Endothelial cell (in vitro differentiated cells): ENCODE data around the gene STMP1. TPM values are rescaled to one million over a fixed set of nuclear protein-coding genes. Genes with fewer than 3 reads are reported as not detected.
A peak's percentile ranks its signal among the peaks of the same experiment; 100 is the strongest.
"Not testable (repeated sequence)": the region's sequence is repeated elsewhere in the genome, so short reads cannot be mapped to it uniquely, and the experiment has no call there.

Experiments
- DNase-seq: peaks from one replicate; pipeline ENCODE4 v3.0.0; 2021; ENCODE audit warnings: low spot score
- H3K27ac Mint-ChIP-seq: one replicate; pipeline ENCODE4 v1.8.0; 2021; ENCODE audit warnings: mixed read lengths, inconsistent platforms; ENCODE audit not compliant: unreplicated experiment
- H3K27me3 Mint-ChIP-seq: one replicate; pipeline ENCODE4 v1.8.0; 2021; ENCODE audit warnings: mild to moderate bottlenecking, moderate library complexity, mixed read lengths, inconsistent platforms; ENCODE audit not compliant: unreplicated experiment
- H3K36me3 Mint-ChIP-seq: one replicate; pipeline ENCODE4 v1.8.0; 2021; ENCODE audit warnings: mild to moderate bottlenecking, low read depth, mixed read lengths, inconsistent platforms; ENCODE audit not compliant: unreplicated experiment
- H3K4me1 Mint-ChIP-seq: one replicate; pipeline ENCODE4 v1.8.0; 2021; ENCODE audit warnings: mild to moderate bottlenecking, mixed read lengths, inconsistent platforms; ENCODE audit not compliant: unreplicated experiment
- H3K4me3 Mint-ChIP-seq: one replicate; pipeline ENCODE4 v1.8.0; 2021; ENCODE audit warnings: mild to moderate bottlenecking, mixed read lengths, inconsistent platforms; ENCODE audit not compliant: unreplicated experiment
- H3K9me3 Mint-ChIP-seq: one replicate; pipeline ENCODE4 v1.8.0; 2021; ENCODE audit warnings: mixed read lengths, inconsistent platforms; ENCODE audit not compliant: unreplicated experiment
- CTCF ChIP-seq: fragments of 200-600 bp; sonication (generic); IDR thresholded peaks from one replicate; pipeline ENCODE4 v1.5.0; 2021; ENCODE audit warnings: antibody characterized with exemption; ENCODE audit not compliant: unreplicated experiment
- total RNA-seq: library from RNA; stranded (reverse); fragmentation: NEBNext Ultra II Directional; extraction: Animal tissue kit (Norgen Biotek cat#: 25700); gene quantifications from one replicate; pipeline ENCODE4 v1.2.1, GENCODE V29; 2021; ENCODE audit not compliant: unreplicated experiment

The STMP1 gene
- total RNA-seq, 1 donor from 2014 or later: 27.5 TPM

- no peaks in the 10 kb centered on the region for H3K4me1 Mint-ChIP-seq
- H3K27me3 Mint-ChIP-seq: no peaks in the 10 kb centered on the region
- no peak overlapping the region for H3K27ac Mint-ChIP-seq
- H3K36me3 Mint-ChIP-seq: peaks cover 6% of the 10 kb centered on the region
- DNase-seq: peak; percentile 27
- H3K4me3 Mint-ChIP-seq: no peak overlapping the region
- no peaks in the 10 kb centered on the region for H3K9me3 Mint-ChIP-seq
- peak; percentile 87 for TF ChIP-seq CTCF
Observed at GRCh38 chr7:135620980-135621850, 41.1 kb upstream of the STMP1 start.

- no peak for DNase-seq
- TF ChIP-seq CTCF: no peak
- H3K4me1 Mint-ChIP-seq: no peaks in the 10 kb centered on the region
- H3K27me3 Mint-ChIP-seq: no peaks in the 10 kb centered on the region
- no peaks in the 10 kb centered on the region for H3K9me3 Mint-ChIP-seq
- H3K36me3 Mint-ChIP-seq: peaks cover 12% of the 10 kb centered on the region
- no peak overlapping the region for H3K4me3 Mint-ChIP-seq
- no peak overlapping the region for H3K27ac Mint-ChIP-seq
Observed at GRCh38 chr7:135634191-135634878, 28.0 kb upstream of the STMP1 start.

- peaks cover 20% of the 10 kb centered on the region for H3K36me3 Mint-ChIP-seq
- not testable (repeated sequence) for H3K27ac Mint-ChIP-seq
Observed at GRCh38 chr7:135639690-135640089, 22.6 kb upstream of the STMP1 start.

GRCh38 chr7:135644154-135644553, 18.2 kb upstream of the STMP1 start:
- Mint-ChIP-seq H3K9me3 (no peaks in the 10 kb centered on the region), H3K36me3 (peaks cover 26% of the 10 kb centered on the region), H3K27ac (no peak overlapping the region), H3K4me3 (no peak overlapping the region), H3K4me1 (peaks cover 13% of the 10 kb centered on the region), H3K27me3 (no peaks in the 10 kb centered on the region)
- no peak for DNase-seq
- no peak for TF ChIP-seq CTCF

More at GRCh38 chr7:135639690-135640089, 22.6 kb upstream of the STMP1 start:
- H3K9me3 Mint-ChIP-seq, H3K27me3 Mint-ChIP-seq, H3K4me1 Mint-ChIP-seq, H3K4me3 Mint-ChIP-seq, DNase-seq: not testable (repeated sequence)

GRCh38 chr7:135644729-135645128, 17.6 kb upstream of the STMP1 start:
- TF ChIP-seq CTCF: no peak
- DNase-seq: no peak
- Mint-ChIP-seq H3K36me3 (peaks cover 26% of the 10 kb centered on the region), H3K27me3 (no peaks in the 10 kb centered on the region), H3K4me3 (no peak overlapping the region), H3K9me3 (no peaks in the 10 kb centered on the region), H3K4me1 (peaks cover 13% of the 10 kb centered on the region), H3K27ac (no peak overlapping the region)
